ENCODE data around the gene TDRD9. TPM values are rescaled to one million over a fixed set of nuclear protein-coding genes. Genes with fewer than 3 reads are reported as not detected.

The TDRD9 gene
- total and polyA plus RNA-seq, 2 experiments from 2014 or later = 0.73 to 1.3 TPM

DNA sequence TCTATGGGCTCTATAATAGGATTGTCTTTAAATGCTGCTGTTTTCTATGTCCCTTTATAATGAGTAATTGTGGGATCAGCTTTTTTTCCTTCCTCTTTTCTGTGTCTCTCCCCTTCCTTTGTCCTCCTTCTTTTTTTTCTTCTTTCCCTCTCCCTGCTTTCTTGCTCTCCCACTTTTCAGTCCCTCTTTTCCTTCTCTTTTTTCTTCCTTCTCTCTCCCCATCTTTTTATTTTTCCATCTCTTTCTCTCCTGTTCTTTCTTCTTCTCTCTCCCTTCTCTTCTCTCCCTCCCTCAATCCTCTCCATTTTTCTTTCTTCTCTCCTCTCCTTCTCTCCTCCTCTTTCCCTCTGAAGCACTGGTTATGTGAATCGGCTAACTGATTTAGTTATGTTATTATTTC lies 76.6 kb downstream of the TDRD9 start:
- H3K4me3 ChIP-seq = no peak overlapping the region
- TF ChIP-seq EZH2phosphoT487 (IDR thresholded peaks at IDR 0.05; ENCODE audit: low read depth, severe bottlenecking, unreplicated experiment) (no peak), EZH2 (IDR thresholded peaks at IDR 0.05; ENCODE audit: borderline replicate concordance) (no peak)
- 97% methylated on average over 1 of the region's 1 CpG for WGBS (ENCODE audit: low lambda C conversion rate, missing lambda C conversion rate)
- H3K9me3 ChIP-seq (ENCODE audit: low read depth) = no peaks in the 10 kb centered on the region
- no peaks in the 10 kb centered on the region for H4K20me1 ChIP-seq (ENCODE audit: insufficient read depth, poor library complexity, severe bottlenecking)
- DNase-seq (ENCODE audit: low spot score) = no peak
- H2AFZ ChIP-seq = no peak overlapping the region
- no peak overlapping the region for H3K4me2 ChIP-seq
- H3K4me1 ChIP-seq (ENCODE audit: insufficient read depth) = no peaks in the 10 kb centered on the region
- no peaks in the 10 kb centered on the region for H3K36me3 ChIP-seq (replicated peaks; ENCODE audit: insufficient read depth, low read depth)
- no peaks in the 10 kb centered on the region for H3K9me2 ChIP-seq (replicated peaks; ENCODE audit: insufficient read depth)
- H3K27me3 ChIP-seq = no peaks in the 10 kb centered on the region
- H3K27ac ChIP-seq = no peak overlapping the region
- H3K79me2 ChIP-seq = no peaks in the 10 kb centered on the region

DNA sequence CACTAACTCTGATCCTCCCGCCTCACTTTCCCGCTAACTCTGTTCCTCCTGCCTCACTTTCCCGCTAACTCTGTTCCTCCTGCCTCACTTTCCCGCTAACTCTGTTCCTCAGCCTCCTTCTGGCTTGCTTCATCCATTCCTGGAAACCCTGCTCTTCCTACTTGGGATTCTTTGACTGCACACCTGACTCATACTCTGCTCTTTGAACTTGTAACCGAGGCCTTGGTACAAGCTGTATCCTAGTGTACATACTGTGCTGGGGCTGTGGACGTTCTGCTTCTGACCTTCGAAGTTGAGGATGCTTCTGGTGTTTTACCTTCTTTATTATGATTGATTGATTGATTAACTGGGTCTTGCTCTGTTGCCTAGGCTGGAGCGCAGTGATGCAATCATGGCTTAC lies 77.2 kb downstream of the TDRD9 start:
- Histone ChIP-seq H3K36me3 (replicated peaks; ENCODE audit: insufficient read depth, low read depth) (no peaks in the 10 kb centered on the region), H3K27ac (no peak overlapping the region), H3K27me3 (no peaks in the 10 kb centered on the region), H2AFZ (no peak overlapping the region), H3K4me2 (no peak overlapping the region), H4K20me1 (ENCODE audit: insufficient read depth, poor library complexity, severe bottlenecking) (no peaks in the 10 kb centered on the region), H3K79me2 (no peaks in the 10 kb centered on the region), H3K4me1 (ENCODE audit: insufficient read depth) (no peaks in the 10 kb centered on the region), H3K4me3 (no peak overlapping the region), H3K9me2 (replicated peaks; ENCODE audit: insufficient read depth) (no peaks in the 10 kb centered on the region), H3K9me3 (ENCODE audit: low read depth) (no peaks in the 10 kb centered on the region)
- TF ChIP-seq EZH2 (IDR thresholded peaks at IDR 0.05; ENCODE audit: borderline replicate concordance) (no peak), EZH2phosphoT487 (IDR thresholded peaks at IDR 0.05; ENCODE audit: low read depth, severe bottlenecking, unreplicated experiment) (no peak)
- TF ChIP-seq, protein P1, sequence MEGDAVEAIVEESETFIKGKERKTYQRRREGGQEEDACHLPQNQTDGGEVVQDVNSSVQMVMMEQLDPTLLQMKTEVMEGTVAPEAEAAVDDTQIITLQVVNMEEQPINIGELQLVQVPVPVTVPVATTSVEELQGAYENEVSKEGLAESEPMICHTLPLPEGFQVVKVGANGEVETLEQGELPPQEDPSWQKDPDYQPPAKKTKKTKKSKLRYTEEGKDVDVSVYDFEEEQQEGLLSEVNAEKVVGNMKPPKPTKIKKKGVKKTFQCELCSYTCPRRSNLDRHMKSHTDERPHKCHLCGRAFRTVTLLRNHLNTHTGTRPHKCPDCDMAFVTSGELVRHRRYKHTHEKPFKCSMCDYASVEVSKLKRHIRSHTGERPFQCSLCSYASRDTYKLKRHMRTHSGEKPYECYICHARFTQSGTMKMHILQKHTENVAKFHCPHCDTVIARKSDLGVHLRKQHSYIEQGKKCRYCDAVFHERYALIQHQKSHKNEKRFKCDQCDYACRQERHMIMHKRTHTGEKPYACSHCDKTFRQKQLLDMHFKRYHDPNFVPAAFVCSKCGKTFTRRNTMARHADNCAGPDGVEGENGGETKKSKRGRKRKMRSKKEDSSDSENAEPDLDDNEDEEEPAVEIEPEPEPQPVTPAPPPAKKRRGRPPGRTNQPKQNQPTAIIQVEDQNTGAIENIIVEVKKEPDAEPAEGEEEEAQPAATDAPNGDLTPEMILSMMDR (IDR thresholded peaks at IDR 0.05; ENCODE audit: poor library complexity) = no peak
- DNase-seq (ENCODE audit: low spot score) = no peak
- 86% methylated on average over 8 of the region's 8 CpGs for WGBS (ENCODE audit: low lambda C conversion rate, missing lambda C conversion rate)

DNA sequence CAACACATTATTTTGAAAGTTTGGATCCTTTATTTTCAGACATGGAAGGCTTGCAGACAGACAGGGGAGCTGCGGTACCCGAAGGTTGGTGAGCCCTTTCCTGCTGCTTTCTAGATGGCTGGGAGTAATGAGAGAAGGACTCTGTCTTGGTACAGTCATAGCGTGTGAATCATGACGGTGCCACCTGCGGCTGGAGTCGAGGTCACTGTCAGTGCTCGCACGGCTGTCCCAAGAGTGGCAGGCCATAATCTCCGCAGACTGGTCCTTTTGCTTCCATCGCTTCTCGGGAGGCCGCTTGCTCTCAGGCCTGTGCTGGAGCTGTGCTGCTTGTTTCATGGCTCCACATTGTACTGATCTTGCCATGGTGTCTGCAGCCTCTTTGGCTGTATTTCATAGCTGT lies 78.9 kb downstream of the TDRD9 start:
- no peaks in the 10 kb centered on the region for H3K4me1 ChIP-seq (ENCODE audit: insufficient read depth)
- no peak for DNase-seq (ENCODE audit: low spot score)
- H3K36me3 ChIP-seq (replicated peaks; ENCODE audit: insufficient read depth, low read depth) = no peaks in the 10 kb centered on the region
- H3K27ac ChIP-seq = no peak overlapping the region
- no peaks in the 10 kb centered on the region for H3K79me2 ChIP-seq
- no peak overlapping the region for H3K4me3 ChIP-seq
- H3K27me3 ChIP-seq = no peaks in the 10 kb centered on the region
- H2AFZ ChIP-seq = no peak overlapping the region
- 90% methylated on average over 12 of the region's 12 CpGs for WGBS (ENCODE audit: low lambda C conversion rate, missing lambda C conversion rate)
- no peaks in the 10 kb centered on the region for H4K20me1 ChIP-seq (ENCODE audit: insufficient read depth, poor library complexity, severe bottlenecking)
- no peaks in the 10 kb centered on the region for H3K9me2 ChIP-seq (replicated peaks; ENCODE audit: insufficient read depth)
- H3K4me2 ChIP-seq = no peak overlapping the region
- H3K9me3 ChIP-seq (ENCODE audit: low read depth) = no peaks in the 10 kb centered on the region
- TF ChIP-seq EZH2 (IDR thresholded peaks at IDR 0.05; ENCODE audit: borderline replicate concordance) = no peak
- no peak for TF ChIP-seq EZH2phosphoT487 (IDR thresholded peaks at IDR 0.05; ENCODE audit: low read depth, severe bottlenecking, unreplicated experiment)
- TF ChIP-seq, protein P1 (IDR thresholded peaks at IDR 0.05; ENCODE audit: poor library complexity) = no peak

DNA sequence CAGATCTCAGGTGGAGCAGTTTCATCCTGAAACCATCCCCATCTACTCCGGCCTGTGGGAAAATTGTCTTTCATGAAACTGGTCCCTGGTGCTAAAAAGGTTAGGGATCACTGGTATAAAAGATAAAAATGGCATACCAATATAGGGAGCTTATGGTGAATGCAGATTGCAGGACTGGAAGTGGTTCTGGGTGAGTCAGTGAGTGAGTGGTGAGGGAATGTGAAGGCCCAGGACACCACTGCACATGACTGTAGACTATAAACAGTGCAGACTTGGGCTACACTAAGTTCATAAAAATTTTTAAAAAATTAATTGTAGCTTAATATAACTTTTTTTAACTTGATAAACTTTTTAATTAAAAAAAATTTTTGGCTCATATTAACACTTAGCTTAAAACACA lies 81.0 kb downstream of the TDRD9 start:
- H3K79me2 ChIP-seq = no peaks in the 10 kb centered on the region
- no peaks in the 10 kb centered on the region for H4K20me1 ChIP-seq (ENCODE audit: insufficient read depth, poor library complexity, severe bottlenecking)
- no peaks in the 10 kb centered on the region for H3K9me3 ChIP-seq (ENCODE audit: low read depth)
- no peak overlapping the region for H3K4me3 ChIP-seq
- no peak for TF ChIP-seq EZH2phosphoT487 (IDR thresholded peaks at IDR 0.05; ENCODE audit: low read depth, severe bottlenecking, unreplicated experiment)
- TF ChIP-seq, protein P1 (IDR thresholded peaks at IDR 0.05; ENCODE audit: poor library complexity) = no peak
- no peak for TF ChIP-seq EZH2 (IDR thresholded peaks at IDR 0.05; ENCODE audit: borderline replicate concordance)
- H3K27ac ChIP-seq = no peak overlapping the region
- H3K9me2 ChIP-seq (replicated peaks; ENCODE audit: insufficient read depth) = no peaks in the 10 kb centered on the region
- no peaks in the 10 kb centered on the region for H3K36me3 ChIP-seq (replicated peaks; ENCODE audit: insufficient read depth, low read depth)
- no peak for DNase-seq (ENCODE audit: low spot score)
- H2AFZ ChIP-seq = no peak overlapping the region
- H3K4me2 ChIP-seq = no peak overlapping the region
- WGBS (ENCODE audit: low lambda C conversion rate, missing lambda C conversion rate) = 95% methylated on average over 1 of the region's 1 CpG
- no peaks in the 10 kb centered on the region for H3K4me1 ChIP-seq (ENCODE audit: insufficient read depth)
- H3K27me3 ChIP-seq = no peaks in the 10 kb centered on the region

All from hepatocyte (in vitro differentiated cells).